Measurements from ENCODE around the gene PLA2R1.

Gene PLA2R1

DNA sequence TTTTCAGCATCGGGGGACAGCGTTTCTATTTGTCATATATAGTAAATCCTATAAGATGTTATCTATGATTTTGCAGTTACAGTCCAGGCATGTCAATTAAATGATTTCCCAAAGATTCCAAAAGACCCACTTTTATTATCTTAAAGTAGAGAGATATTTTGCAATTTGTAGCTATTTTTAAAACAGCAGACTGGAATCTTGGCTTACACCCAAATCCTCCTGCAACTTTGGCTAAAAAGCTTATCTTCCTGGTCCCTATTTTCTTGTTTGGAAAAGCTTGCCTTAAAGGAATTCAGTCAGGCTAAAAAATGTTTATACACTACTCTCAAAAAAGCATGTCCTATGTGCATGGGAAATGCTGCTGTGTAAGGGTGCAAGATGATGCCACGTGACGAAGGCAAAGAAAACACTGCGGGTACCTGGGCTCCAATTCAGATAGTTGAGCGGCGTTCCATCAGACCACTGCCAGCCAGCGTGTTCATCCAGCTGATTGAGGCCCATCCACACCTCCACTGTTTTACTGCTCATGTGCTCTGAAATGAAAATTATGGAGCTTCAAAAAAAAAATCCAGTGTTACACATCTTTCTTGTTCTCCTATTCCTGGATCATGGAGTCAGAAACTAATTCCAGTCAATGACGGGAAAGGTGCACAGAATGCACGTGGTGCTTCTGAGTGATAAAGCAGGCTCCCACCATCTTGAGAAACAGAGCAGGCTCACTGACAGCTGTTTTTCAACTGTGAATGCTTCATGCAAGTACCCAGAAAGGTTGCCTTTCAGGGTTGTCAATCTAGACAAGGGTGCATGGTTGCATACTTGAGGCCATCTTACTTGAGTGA lies 33.8 kb downstream of the PLA2R1 start:
- no peak for DNase-seq

DNA sequence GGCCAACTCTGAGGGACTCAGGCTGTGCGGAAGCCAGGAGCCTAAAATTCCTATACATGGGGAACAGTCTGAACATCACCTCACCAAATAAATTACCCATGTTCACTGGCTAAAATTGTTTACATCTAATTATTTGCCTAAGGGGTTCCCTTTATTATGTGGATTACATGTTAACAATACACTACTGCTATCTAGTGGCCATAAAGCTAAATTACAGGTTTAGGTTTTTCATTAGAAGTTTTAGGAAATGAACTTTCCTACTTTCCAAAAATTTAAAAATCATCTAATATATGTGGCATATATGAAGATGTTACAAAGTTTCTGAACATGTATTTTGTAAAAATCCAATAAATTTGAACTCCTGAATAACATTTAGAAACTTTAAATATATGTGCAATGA lies 40.3 kb downstream of the PLA2R1 start:
- peak; percentile 21 to 64 for DNase-seq

DNA sequence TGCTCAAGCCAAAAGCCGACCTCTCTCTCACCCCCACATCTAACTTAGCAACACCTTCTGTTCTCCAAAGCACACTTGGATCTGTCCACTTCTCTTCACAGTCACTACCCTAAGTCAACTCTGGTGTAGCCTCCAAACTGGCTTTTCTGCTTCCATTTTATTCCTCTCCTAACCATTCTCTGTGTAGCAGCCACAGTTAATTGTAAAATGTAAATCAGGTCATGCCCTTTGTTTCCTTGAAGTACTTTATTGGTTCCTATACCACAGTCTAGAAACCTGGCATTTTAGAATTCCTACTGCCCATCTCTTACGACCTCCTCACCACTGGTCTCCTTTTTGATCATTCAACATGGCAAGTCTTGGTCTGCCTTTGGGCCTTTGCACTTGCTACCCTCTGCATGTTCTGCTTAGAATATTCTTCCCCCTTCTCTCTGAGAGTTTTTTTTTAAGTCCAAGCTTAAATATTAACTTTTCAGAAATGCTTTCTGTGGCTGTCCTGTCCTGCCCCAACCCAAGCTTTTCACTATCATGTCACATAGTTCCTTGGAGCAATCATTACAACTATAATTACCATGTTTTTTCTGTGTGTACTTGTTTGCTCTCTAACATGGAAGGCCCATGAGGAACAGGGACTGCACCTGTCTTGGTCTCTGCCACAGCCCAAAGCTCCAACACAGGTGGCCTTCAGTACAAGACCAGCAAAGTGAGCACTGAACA lies 42.9 kb downstream of the PLA2R1 start:
- no peak for DNase-seq

DNA sequence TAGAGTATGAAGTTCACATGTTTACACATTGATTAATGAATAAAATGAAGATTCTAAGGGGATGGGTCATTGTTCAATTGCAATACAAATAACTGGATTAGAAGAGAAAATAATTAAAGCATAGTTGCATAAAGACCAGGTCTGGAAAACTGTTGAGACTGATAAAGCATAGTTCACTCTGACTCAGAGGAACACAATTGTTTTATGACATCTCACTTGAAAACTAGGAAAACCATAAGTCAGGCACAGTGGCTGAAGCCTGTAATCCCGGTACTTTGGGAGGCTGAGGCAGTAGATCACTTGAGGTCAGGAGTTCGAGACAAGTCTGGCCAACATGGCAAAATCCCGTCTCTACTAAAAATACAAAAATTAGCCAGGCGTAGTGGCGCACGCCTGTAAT lies 46.7 kb downstream of the PLA2R1 start:
- no peak for DNase-seq

DNA sequence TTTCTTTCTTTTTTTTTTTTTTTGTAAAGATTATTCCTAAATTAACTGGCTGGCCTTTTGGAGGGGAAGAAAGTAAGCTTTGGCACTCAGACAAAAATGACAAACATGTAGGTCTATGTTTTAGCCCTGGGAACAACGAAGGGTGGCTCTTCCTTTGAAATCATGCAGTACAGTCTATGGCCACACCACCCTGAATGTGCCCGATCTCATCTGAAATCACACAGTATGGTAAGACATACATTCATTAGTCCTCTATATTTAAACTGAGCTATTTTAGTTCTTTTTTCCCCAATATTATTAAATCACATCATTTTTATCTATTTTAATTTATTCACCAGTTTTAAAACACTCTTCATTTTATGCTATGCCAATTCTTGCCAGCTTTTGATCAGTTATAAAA lies 48.2 kb downstream of the PLA2R1 start:
- DNase-seq = no peak

DNA sequence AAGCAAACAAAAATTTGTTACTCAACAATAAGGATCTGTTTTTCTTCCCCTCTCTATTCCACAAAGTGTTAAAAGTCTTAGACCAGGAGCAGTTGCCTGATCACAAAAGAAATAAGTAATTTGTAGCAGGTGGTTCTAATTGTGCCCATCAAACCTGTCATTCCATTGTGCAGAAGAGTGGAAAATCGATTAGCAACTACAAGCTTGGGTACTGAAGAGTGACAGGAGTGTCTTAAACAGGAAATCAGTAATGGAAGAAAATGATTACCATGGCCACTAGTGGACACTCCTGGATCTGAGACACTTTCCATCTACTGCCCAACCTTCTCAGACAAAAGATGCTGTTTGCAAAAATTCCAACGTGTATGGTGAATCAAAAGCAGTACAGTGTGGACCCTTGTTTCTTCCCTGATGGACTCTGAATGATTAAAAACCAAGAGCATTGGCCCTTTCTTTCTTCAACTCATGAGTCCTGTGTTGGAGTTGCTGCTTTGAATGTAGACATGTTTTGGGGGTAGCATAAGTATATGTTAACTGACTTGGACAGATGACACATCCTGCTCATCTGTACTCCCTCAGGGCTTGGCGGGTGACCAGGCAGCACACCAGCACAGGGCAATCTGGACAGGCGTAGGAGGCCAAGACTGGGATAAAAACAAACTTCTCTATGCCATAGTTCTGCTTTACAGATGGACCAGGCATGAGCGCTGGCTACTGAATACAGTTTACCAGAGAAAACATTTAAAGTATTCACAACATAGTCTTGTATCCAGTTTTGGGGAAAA lies 51.9 kb downstream of the PLA2R1 start:
- peak in 1 of 2 donors; percentile 1 for DNase-seq

DNA sequence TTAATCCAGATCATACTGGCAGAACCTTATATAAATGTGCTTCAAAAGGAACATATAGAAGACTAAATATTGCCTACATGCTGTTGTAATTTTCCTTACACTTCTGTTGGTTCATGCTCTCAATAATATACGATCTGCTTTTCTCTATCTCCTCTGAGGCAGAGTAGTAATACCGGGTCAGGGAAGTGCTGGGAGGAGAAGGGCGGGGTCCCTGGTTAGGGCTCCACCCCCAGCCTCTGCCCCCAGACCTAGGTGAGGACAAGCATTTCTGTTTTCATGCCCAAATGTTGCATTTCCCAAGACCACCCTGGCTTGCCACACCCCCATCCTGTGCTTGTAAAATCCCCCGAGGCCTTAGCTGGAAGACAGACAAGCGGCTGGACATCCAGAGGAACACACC lies 55.3 kb downstream of the PLA2R1 start:
- DNase-seq = no peak

DNA sequence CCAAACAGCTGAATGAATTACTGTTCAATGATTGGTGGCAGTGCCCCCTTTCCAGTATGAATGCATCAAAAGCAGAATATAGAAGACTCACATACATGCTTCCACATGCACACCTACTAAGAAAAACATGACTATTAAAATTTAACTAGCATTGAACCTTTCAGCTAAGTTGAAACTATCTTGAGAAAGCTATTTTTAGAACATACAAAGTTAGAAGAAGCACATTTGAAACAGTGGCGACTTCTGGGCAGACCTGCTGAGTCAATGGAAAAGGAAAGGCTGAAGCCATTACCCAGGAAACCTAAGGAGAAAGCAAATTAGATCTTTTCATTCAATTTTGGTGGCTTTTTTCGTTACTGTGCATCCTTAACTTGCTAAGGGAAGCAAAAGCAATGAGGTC lies 55.9 kb downstream of the PLA2R1 start:
- DNase-seq = no peak

DNA sequence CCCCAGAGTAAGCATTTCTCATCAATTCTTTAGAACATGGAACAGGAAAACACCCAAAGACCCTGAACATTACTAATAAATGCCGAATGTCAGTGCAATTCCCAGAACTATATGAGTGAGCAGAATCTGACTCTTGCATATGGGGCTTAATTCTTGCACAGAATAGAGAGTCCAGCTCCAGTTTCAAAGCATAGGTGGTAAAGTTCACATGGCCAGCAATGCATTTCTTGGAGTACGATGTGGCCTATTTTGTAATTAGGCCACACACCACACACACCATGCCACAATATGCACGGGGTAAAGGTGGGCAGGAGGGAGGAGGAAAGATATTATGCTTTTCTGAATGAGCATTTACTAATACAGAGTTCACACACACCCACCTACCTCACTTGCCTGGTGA lies 56.5 kb downstream of the PLA2R1 start:
- DNase-seq = no peak

DNA sequence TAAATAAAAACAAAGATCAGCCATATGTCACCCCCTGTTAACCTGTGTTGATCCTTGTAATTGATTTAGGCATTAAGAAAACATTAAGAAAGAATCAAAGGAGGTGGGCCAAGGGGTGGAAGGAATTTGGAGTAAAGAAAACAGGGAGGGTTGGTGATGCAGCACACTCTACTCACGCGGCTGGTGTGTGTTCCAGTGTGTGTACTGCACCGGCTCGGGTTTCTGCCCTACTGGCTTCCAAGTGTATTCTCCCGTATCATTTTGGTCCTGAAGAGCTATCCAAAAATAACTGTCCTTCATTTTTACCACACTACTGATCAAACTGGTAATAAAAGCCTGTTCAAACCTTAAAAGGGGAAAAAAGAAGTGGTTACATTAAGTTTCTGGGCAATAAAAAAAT lies 56.9 kb downstream of the PLA2R1 start:
- DNase-seq = no peak

DNA sequence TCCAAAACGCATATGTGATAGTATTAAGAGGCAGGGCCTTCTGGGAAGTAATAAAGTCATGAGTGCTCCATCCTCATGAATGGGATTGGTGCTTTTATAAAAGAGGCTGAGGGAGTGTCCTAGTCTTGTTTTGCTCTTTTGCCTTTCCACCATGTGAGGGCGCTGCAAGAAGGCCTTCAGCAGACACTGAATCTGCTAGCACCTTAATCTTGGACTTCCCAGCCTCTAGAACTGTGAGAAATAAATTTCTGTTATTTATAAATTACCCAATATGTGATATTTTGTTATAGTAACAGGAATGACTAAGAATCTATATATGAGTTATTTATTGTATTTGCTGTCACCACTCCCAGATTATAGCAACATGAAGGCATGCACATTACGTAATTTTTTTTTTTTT lies 63.5 kb downstream of the PLA2R1 start:
- peak; percentile 35 to 43 for DNase-seq

DNA sequence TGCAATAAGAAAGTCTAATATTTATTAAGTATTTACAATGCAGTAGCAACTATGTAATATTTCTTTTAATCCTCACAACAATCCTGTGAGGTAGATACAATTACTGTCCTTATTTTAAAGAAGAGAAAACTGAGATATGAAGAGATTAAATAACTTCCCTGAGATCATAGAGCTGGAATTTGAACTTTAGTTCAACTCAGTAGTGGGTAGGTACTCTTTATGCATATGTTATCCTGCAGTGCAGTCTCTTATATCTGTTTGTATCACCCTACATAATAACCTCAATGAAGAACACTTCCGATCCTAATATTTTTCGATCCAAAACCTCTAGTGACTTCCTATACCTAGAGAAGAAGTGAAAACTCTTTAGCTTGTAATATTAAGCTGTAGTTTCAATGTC lies 64.2 kb downstream of the PLA2R1 start:
- no peak for DNase-seq

DNA sequence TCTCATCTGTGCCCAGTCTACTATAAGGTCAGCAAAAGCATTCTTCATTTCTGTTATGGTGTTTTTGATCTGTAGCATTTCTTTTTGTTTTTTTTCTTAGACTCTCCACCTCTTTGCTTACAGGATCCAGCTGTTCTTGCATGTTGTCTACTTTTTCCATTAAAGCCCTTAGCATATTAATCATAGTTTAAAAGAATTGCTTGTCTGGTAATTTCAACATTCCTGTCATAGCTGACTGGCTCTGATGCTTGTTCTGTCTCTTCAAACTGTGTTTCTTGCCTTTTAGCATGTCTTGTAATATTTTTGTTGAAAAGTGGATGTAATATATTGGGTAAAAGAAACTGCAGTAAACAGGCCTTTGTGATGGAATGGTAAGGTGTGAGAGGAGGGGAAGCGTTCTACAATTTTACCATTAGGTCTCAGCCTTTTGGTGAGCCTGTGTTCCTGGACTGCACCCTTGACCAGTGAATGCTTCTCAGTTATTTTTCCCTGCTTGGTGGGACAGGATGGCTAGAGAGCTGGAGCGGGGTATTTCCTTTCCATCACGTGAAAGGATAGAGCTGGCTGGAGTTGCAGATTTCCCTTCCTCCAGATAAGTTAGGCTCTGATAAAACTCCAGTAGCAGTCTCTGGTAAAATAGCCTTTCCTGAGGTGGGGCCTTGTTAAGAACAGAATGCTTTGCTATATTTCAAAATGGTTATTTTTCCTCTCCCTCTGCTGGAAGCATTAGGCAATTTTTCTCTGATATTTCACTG lies 65.4 kb downstream of the PLA2R1 start:
- DNase-seq = no peak

DNA sequence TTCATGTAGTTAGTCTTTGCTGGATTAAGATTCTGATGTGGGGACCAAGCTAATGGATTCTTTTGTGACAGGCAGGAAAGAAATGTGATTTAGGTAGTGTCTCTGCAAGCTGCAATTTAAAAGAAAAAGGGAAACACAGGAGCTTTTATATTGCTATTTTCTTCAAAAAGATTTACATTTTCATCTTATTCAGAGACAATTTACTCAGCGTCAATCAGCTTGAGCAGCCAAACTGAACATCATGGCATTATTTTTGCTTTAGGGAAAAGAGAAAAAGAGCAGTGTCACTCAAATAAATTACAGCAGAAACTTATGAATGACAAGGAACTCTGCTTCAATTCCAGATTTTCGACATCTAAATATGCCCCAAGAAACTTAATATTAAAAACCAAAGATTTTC lies 67.4 kb downstream of the PLA2R1 start:
- DNase-seq = no peak

DNA sequence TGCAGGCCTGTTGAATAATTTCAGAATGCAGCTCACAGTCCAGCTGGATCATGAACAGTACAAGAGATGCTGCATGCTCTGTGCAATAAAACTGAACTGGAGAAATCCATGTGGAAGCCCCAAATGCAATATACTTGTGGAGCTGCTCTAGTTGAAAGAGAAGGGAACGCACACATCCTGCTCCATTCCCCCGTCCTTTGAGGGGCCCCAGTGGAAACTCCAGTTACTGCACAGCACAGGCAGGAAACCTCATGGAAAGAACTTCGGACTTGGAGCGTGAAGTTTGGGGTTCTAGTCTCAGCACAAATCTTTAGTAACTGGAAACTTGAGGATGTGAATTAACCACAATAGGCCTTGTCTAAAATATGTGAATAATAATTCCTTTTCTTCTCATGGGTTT lies 73.2 kb downstream of the PLA2R1 start:
- no peak for DNase-seq

DNA sequence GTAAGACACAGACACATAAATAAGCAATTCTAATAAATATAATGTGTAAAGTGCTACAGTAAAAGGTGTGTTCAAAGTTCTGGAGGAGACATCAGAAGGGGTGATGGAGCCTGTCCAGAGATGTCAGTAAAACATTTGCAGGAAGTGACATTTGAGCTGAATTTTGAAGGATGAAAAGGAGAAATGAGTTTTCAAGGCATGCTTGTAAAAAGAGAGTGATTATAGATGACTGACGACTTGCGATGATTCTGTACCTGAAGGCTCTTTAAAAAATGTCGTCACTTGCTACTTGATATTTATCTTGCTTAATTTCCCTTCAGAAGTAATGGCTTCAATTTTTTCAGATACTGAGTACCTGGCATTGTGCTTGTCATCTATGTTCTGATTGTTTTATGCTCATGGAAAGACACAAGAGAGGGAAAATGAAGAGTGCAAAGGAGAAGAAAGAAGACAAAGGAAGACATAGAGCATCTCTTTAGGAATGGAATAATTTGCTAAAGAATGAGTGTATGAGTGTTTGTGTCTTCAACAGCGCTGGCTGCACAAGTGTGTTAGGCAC lies 73.9 kb downstream of the PLA2R1 start:
- no peak for DNase-seq

DNA sequence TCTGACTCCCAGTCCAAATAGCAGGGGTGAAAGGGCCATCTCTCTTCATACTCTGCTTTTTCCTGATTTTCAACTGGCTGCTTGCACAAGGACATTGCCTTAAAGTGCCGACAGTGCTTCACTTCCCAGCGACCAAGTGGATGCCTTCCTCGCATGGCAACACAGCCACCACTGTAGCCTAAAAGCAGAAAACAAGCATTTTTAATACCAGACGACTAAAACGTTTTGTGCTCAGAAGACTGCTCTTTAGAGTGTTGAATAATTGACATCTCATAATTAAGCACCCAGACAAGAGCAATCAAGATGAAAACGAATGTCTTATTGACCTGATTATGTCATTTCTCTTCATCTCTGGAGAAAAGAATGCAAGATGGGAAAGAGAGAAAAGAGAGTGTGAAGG lies 75.2 kb downstream of the PLA2R1 start:
- no peak for DNase-seq

DNA sequence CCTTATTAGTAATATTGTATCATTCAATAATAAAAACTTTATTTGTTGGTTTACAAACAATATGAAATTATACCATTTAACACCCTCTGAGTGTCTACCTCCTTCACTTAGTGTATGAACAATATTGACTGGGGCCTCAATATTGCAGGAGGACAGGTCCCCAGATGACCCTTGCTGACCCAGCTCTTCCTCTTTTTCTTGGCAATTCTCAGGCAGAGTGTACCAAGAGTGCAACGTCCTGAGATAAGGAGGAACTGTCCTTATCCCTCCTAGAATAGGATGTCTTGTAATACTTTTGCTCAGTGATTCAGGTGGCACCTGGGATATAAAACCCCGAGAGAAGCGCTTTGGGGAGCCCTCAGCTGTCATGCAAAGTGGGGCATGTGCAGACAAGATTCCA lies 76.8 kb downstream of the PLA2R1 start:
- DNase-seq = peak in 1 of 2 donors; percentile 8

DNA sequence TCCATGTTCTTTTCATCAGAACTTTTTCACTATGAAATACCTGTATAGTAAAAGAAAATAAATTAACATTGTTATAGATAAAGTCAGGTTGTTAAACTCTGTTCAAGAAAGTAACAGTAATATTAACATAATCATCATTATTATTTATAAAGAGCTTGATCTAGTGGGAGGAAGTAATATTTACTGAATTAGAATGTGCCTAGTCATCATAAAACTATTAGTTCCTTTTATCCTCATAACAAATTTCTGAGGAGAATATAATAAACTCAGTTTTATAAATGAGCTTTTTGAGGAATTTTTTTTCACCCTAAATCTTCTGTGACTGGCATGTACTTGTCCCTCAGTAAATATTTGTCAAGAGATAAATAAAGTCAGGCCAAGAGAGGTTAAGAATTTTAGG lies 78.4 kb downstream of the PLA2R1 start:
- DNase-seq = no peak

DNA sequence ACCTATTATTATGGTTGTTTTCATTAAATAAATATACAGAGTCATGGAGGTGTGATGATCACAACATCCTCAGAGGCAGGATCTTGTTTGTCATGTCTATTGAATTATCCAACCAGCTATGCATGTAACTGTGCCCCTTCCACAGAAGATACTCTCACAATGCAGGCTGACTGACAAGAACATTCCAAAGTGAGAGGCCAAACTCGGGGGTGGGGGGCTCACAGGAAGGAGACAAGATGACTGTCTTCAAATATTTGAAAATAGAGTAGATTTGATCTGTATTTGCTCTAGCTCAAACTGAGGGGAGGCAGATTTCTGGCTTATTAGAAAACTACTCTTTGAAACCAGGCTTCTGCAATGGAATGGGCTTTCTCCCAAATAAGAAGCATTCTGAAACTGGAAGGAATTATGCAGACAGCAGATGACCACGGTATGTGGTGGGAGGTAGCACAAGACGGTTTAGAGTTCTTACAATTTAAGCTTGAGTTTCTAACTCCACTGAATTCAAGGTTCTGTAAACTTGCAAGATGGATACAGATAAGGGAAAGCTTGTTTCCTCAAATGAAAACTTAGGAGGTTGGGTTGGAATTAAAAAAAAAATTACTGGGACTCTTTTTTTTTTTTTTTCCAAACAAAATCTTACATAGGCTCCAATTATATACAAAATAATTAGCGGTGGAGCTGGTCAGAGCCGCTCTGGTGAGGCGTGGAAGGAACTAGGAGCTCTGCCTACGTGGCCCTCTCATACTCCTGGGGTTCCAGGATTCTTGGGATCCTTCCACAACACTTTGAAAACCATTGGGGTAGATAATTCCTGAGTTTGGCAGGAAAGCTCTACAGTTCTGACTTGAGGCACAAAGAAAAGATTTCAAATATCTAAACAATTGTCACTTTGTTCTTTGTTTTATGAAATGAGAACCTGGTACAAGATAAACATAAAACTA lies 79.3 kb downstream of the PLA2R1 start:
- peak in 1 of 2 donors; percentile 31 for DNase-seq

DNA sequence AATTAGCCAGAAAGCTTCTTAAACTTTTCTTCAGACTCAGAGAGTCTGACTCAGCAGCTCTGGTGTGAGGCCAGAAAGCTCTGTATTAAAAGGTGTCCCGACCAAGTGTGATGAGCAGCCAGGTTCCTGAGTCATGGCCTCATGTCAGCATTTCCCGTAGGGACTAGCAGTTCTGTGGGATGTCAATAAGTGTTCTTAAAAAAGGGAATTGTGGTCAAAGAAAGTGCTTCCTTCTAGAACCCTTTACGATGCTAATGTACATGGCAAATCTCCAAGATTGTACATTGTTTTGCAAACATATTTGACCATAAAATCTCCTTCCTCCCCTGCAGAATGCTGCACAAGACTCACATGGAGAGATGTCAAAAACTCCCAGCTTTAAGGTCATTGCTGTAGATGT lies 80.1 kb downstream of the PLA2R1 start:
- peak; percentile 57 to 76 for DNase-seq

Measured in inflammatory macrophage treated with lipopolysaccharide for 1 hour (primary cell).